HG02938 (cell line): ENCODE data around the gene ADM.
A peak's percentile ranks its signal among the peaks of the same experiment; 100 is the strongest.

Experiments
- ATAC-seq: cut with Tn5 transposase; IDR thresholded peaks from one replicate; pipeline ENCODE4 v1.9.1; 2021; ENCODE audit warnings: mild to moderate bottlenecking, moderate library complexity; ENCODE audit not compliant: unreplicated experiment

Gene ADM

GRCh38 chr11:10289765-10290380, 15.0 kb upstream of the ADM start:
- no peak for ATAC-seq

- no peak for ATAC-seq
Observed at GRCh38 chr11:10291801-10292638, 12.9 kb upstream of the ADM start.

- no peak for ATAC-seq
Observed at GRCh38 chr11:10293423-10294289, 11.2 kb upstream of the ADM start, which contains the start of gene SBF2. Gene SBF2, minus strand, starts transcription at chr11:10294219. Its CDS starts 150 bp downstream, at chr11:10294069.

- no peak for ATAC-seq
Observed at GRCh38 chr11:10294290-10294953, 10.5 kb upstream of the ADM start.

- ATAC-seq = no peak
Observed at GRCh38 chr11:10295064-10295901, 9.6 kb upstream of the ADM start.

- peak; percentile 97 for ATAC-seq
Observed at GRCh38 chr11:10298342-10298741, 6.5 kb upstream of the ADM start.

- no peak for ATAC-seq
Observed at GRCh38 chr11:10301656-10302358, 3.1 kb upstream of the ADM start.

- no peak for ATAC-seq
Observed at GRCh38 chr11:10302359-10302743, 2.5 kb upstream of the ADM start.

GRCh38 chr11:10302744-10303557, 1.9 kb upstream of the ADM start:
- no peak for ATAC-seq

GRCh38 chr11:10303558-10304363, 1.1 kb upstream of the ADM start:
- no peak for ATAC-seq

- ATAC-seq = no peak
Observed at GRCh38 chr11:10305262-10305963, 540 bp downstream of the ADM start.

- ATAC-seq = no peak
Observed at GRCh38 chr11:10305964-10306918, 1.4 kb downstream of the ADM start.

- no peak for ATAC-seq
Observed at GRCh38 chr11:10307022-10307399, 2.1 kb downstream of the ADM start.

GRCh38 chr11:10307400-10308200, 2.7 kb downstream of the ADM start:
- ATAC-seq = peak; percentile 57
